Measurements from ENCODE around the gene TIPIN. TPM values are rescaled to one million over a fixed set of nuclear protein-coding genes. Genes with fewer than 3 reads are reported as not detected.

The TIPIN gene, protein sequence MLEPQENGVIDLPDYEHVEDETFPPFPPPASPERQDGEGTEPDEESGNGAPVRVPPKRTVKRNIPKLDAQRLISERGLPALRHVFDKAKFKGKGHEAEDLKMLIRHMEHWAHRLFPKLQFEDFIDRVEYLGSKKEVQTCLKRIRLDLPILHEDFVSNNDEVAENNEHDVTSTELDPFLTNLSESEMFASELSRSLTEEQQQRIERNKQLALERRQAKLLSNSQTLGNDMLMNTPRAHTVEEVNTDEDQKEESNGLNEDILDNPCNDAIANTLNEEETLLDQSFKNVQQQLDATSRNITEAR
- 10 to 100 TPM in 1 of 2 donors, 1 to 10 TPM in 1; 5.2 to 10.9 TPM for total RNA-seq
- 1 to 10 TPM; 5.5 to 6.8 TPM for polyA plus RNA-seq
- long read RNA-seq, donor 1, partial matches to known transcripts = 0 of 4 reads
- long read RNA-seq, donor 1, other reads (novel, unspliced or antisense) = 0 of 4 reads
- long read RNA-seq, donor 2, partial matches to known transcripts = 0 of 2 reads
- long read RNA-seq, donor 2, other reads (novel, unspliced or antisense) = 0 of 2 reads
- long read RNA-seq, donor 3, partial matches to known transcripts = 0 of 3 reads
- long read RNA-seq, donor 3, other reads (novel, unspliced or antisense) = 0 of 3 reads
- long read RNA-seq, donor 4, partial matches to known transcripts = 0 of 1 reads
- long read RNA-seq, donor 4, other reads (novel, unspliced or antisense) = 0 of 1 reads
- long read RNA-seq, donor 5, transcript TIPIN-201 (8 exons, 1,744 nt) = major isoform, 5 of 5 reads
- long read RNA-seq, donor 5, partial matches to known transcripts = 0 of 5 reads
- long read RNA-seq, donor 5, other reads (novel, unspliced or antisense) = 0 of 5 reads

DNA sequence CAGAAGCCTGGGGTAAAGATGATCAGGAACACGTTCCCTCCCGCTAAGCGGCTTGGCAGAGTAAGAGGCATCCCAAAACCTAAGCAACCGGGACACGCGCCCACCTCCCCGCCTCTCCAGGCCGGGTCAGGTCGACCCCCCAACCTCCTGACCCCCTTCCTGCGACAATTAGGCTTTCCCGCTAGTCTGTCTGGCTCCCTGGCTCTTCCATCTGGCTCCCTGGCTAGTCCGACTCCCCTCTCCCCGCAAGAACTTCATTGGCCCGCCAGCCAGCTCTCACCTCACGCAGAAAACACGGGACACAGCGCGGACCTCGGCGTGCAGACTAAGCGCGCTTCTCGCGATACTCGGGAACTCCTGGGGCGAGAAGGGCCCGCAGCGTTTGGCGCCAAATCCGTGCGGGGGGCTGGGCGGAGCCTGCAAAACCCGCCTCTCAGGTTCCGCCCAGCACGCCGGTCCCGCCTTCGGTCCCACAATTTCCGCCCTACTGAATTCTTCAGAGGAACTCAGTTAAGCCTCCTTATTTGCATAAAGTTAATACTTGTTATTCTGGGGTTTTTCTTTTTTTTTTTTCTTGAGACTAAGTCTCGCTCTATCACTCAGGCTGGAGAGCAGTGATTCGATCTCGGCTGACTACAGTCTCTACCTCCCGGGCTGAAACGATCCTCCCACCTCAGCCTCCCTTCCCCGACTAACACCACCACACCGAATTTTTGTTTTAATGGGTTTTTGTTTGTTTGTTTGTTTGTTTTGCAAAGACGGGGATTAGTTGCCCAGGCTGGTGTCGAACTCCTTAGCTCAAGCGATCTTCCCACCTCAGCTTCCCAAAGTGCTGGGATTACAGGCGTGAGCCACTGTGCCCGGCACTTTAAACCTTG is at the start of gene TIPIN:
Gene TIPIN (minus strand): TSS at position 327 of the 878 bp plus-strand sequence. CDS start 3,738 bp downstream, outside the sequence.
- Histone ChIP-seq H3K9ac (ENCODE audit: insufficient read depth in 1 of 2, low read length in 2 of 2) (peak within 1 kb of the TSS; percentile 69 to 73), H3K4me1 (ENCODE audit: control insufficient read depth in 5 of 5, insufficient read depth in 5 of 5, low read length in 5 of 5) (peaks cover 0 to 3% (median 0%) of the 10 kb centered on the region in 5 donors), H3K36me3 (ENCODE audit: control insufficient read depth in 4 of 4, insufficient read depth in 4 of 4, low read length in 4 of 4) (no peaks in the 10 kb centered on the region), H3K27ac (ENCODE audit: low read depth in 1 of 2, low read length in 1 of 2) (peak within 1 kb of the TSS; percentile 36 to 65), H3K9me3 (ENCODE audit: control insufficient read depth in 4 of 4, insufficient read depth in 3 of 4, low read length in 3 of 4) (no peaks in the 10 kb centered on the region), H3K4me3 (peak within 1 kb of the TSS; percentile 59), H3K27me3 (ENCODE audit: control insufficient read depth in 3 of 3, insufficient read depth in 3 of 3, low read length in 2 of 3) (no peaks in the 10 kb centered on the region)
- WGBS, 2 donors = 7 to 9% methylated on average over 51 of the region's 51 CpGs
- peak; percentile 97 to 98 (median 97) for DNase-seq
- ATAC-seq (ENCODE audit: insufficient read depth, low FRiP score) = peak; percentile 95
- TF ChIP-seq, protein P1, sequence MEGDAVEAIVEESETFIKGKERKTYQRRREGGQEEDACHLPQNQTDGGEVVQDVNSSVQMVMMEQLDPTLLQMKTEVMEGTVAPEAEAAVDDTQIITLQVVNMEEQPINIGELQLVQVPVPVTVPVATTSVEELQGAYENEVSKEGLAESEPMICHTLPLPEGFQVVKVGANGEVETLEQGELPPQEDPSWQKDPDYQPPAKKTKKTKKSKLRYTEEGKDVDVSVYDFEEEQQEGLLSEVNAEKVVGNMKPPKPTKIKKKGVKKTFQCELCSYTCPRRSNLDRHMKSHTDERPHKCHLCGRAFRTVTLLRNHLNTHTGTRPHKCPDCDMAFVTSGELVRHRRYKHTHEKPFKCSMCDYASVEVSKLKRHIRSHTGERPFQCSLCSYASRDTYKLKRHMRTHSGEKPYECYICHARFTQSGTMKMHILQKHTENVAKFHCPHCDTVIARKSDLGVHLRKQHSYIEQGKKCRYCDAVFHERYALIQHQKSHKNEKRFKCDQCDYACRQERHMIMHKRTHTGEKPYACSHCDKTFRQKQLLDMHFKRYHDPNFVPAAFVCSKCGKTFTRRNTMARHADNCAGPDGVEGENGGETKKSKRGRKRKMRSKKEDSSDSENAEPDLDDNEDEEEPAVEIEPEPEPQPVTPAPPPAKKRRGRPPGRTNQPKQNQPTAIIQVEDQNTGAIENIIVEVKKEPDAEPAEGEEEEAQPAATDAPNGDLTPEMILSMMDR (IDR thresholded peaks at IDR 0.05; ENCODE audit: control extremely low read depth, extremely low read depth) = no peak

DNA sequence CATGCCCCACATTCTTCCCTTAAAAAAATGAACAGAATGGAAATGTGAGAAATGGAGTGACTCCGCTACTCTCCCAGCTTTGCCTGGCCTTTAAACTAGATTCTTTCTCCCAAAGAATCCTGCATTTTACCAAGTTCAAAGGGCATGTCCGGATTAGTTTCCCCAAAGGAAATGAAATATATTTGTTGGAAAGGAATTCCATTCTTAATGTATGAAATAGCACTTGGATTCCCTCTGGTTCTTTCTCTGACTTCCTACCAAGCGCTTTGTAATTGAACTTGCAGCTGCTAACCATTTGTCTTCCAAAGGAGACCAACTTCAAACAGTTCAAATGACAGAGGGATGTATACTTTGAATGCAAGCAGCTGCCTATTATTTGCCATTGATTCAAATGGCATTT is 49.1 kb upstream of the TIPIN start:
- Histone ChIP-seq H3K27ac (ENCODE audit: low read depth in 1 of 2, low read length in 1 of 2) (no peak overlapping the region), H3K9me3 (ENCODE audit: control insufficient read depth in 4 of 4, insufficient read depth in 3 of 4, low read length in 3 of 4) (no peaks in the 10 kb centered on the region), H3K4me3 (no peak overlapping the region), H3K9ac (ENCODE audit: insufficient read depth in 1 of 2, low read length in 2 of 2) (no peak overlapping the region), H3K27me3 (ENCODE audit: control insufficient read depth in 3 of 3, insufficient read depth in 3 of 3, low read length in 2 of 3) (no peaks in the 10 kb centered on the region), H3K4me1 (ENCODE audit: control insufficient read depth in 5 of 5, insufficient read depth in 5 of 5, low read length in 5 of 5) (peaks cover 6 to 42% (median 25%) of the 10 kb centered on the region in 5 donors), H3K36me3 (ENCODE audit: control insufficient read depth in 4 of 4, insufficient read depth in 4 of 4, low read length in 4 of 4) (no peaks in the 10 kb centered on the region)
- ATAC-seq (ENCODE audit: insufficient read depth, low FRiP score) (no peak), DNase-seq (peak; percentile 42 to 94 (median 93))
- 64 to 77% methylated on average over 3 of the region's 3 CpGs for WGBS, 2 donors
- TF ChIP-seq, protein P1 (IDR thresholded peaks at IDR 0.05; ENCODE audit: control extremely low read depth, extremely low read depth) = no peak

DNA sequence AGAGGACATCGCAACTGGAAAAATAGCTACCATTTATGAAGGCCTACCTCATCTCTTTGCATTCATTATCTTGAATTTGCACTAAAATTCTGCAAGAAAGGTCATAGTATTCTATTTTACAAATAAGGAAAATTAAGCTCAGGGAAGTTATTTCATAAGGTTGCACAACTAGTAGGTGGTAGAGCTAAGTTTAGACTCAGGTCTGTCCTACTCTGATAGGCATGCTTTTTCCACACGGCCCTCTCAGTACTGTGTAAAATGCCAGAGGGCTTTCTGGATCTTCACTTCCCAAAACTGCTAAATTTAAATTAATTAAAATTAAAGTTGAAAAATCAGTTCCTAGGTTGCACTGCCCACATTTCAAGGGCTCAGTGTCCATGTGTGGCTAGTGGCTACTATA is 48.5 kb upstream of the TIPIN start:
- DNase-seq = no peak
- Histone ChIP-seq H3K9me3 (ENCODE audit: control insufficient read depth in 4 of 4, insufficient read depth in 3 of 4, low read length in 3 of 4) (no peaks in the 10 kb centered on the region), H3K27ac (ENCODE audit: low read depth in 1 of 2, low read length in 1 of 2) (no peak overlapping the region), H3K9ac (ENCODE audit: insufficient read depth in 1 of 2, low read length in 2 of 2) (no peak overlapping the region), H3K36me3 (ENCODE audit: control insufficient read depth in 4 of 4, insufficient read depth in 4 of 4, low read length in 4 of 4) (no peaks in the 10 kb centered on the region), H3K27me3 (ENCODE audit: control insufficient read depth in 3 of 3, insufficient read depth in 3 of 3, low read length in 2 of 3) (no peaks in the 10 kb centered on the region), H3K4me1 (ENCODE audit: control insufficient read depth in 5 of 5, insufficient read depth in 5 of 5, low read length in 5 of 5) (peaks cover 6 to 39% (median 25%) of the 10 kb centered on the region in 5 donors), H3K4me3 (no peak overlapping the region)
- TF ChIP-seq, protein P1 (IDR thresholded peaks at IDR 0.05; ENCODE audit: control extremely low read depth, extremely low read depth) = no peak
- 50 to 61% methylated on average over 2 of the region's 2 CpGs for WGBS, 2 donors
- no peak for ATAC-seq (ENCODE audit: insufficient read depth, low FRiP score)

All from lung (tissue), 16 donors.